Measurements from ENCODE around the gene MAP2K7.

DNA sequence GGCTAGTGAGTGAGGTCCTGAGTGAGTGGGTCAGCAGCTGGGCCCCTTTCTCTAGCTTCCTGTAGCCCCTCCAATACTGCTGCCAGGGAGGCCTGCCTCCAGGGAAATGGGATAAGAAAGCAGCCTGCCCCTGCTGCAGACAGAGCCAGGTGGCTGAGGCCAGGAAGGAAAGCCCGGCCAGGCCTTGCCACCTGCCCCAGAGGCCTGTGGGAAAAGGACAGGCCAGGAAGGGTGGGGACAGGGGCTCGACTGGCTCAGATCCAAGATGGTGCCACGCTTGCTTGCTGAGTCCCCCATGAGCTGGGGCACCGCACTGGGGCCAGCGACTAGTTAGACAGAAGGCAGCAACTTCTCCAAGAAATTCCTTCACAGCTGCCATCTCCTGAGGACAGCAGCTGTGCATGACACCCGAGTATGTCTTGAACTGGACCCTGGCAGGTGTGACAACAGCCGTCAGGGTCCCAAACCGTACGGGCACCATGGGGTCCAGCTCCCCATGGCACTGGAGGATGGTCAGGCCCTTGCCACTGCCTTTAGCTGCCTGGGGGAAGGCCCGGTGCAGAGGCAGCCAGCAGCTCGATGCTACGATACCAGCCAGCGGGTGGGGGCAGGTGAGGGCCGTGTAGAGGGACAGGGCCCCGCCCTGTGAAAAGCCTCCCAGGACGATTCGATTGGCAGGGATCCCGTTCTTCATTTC is 24.4 kb upstream of the MAP2K7 start:
- TF ChIP-seq CTCF (IDR thresholded peaks at IDR 0.05) (no peak), POLR2A (IDR thresholded peaks at IDR 0.05) (no peak)

Measured in lower leg skin (tissue), 3 donors.